Loucy (cell line): ENCODE measurements around the gene RAB27A.
A peak's percentile ranks its signal among the peaks of the same experiment; 100 is the strongest.

Experiments
- H2AFZ ChIP-seq: fragments of 200-600 bp; sonication (generic); 2 replicates; pipeline ENCODE4 v1.6.0; 2016; ENCODE audit warnings: antibody characterized with exemption, mild to moderate bottlenecking, low read length, moderate library complexity
- H3F3A ChIP-seq: fragments of 200-600 bp; 2 replicates; pipeline ENCODE4 v1.6.0; 2016; ENCODE audit warnings: antibody characterized with exemption, low read depth, mild to moderate bottlenecking
- H3K27me3 ChIP-seq: fragments of 200-600 bp; sonication (generic); 2 replicates; pipeline ENCODE4 v1.6.1; 2014; ENCODE audit warnings: low read length, mild to moderate bottlenecking; ENCODE audit not compliant: insufficient read depth, poor library complexity, severe bottlenecking
- H3K36me3 ChIP-seq: fragments of 200-600 bp; sonication (generic); 2 replicates; pipeline ENCODE4 v1.6.1; 2016; ENCODE audit warnings: low read length; ENCODE audit not compliant: insufficient read depth
- H3K4me1 ChIP-seq: fragments of 200-600 bp; sonication (generic); 2 replicates; pipeline ENCODE4 v1.5.1; 2014; ENCODE audit warnings: low read length, mild to moderate bottlenecking; ENCODE audit not compliant: insufficient read depth, poor library complexity, severe bottlenecking
- H3K4me2 ChIP-seq: fragments of 200-600 bp; sonication (generic); 2 replicates; pipeline ENCODE4 v1.6.0; 2014; ENCODE audit warnings: antibody characterized with exemption, low read length, low read depth, mild to moderate bottlenecking; ENCODE audit not compliant: poor library complexity, severe bottlenecking
- H3K4me3 ChIP-seq: fragments of 200-600 bp; sonication (generic); 2 replicates; pipeline ENCODE4 v1.5.1; 2014; ENCODE audit warnings: low read length, mild to moderate bottlenecking, mixed read lengths; ENCODE audit not compliant: poor library complexity, severe bottlenecking
- H3K79me2 ChIP-seq: fragments of 200-600 bp; sonication (generic); 2 replicates; pipeline ENCODE4 v1.6.1; 2014; ENCODE audit warnings: low read length; ENCODE audit not compliant: insufficient read depth
- H3K9ac ChIP-seq: fragments of 200-600 bp; sonication (generic); 2 replicates; pipeline ENCODE4 v1.6.0; 2014; ENCODE audit warnings: mild to moderate bottlenecking, low read depth, low read length, moderate library complexity; ENCODE audit not compliant: poor library complexity, severe bottlenecking
- H3K9me2 ChIP-seq: fragments of 200-600 bp; sonication (generic); replicated peaks from 2 replicates; pipeline ENCODE4 v1.6.1; 2016; ENCODE audit warnings: low read depth, low read length, mixed read lengths
- H3K9me3 ChIP-seq: fragments of 200-600 bp; sonication (generic); 2 replicates; pipeline ENCODE4 v1.6.1; 2014; ENCODE audit warnings: mild to moderate bottlenecking, antibody characterized with exemption, low read length, low read depth; ENCODE audit not compliant: insufficient read depth
- H4K20me1 ChIP-seq: fragments of 200-600 bp; sonication (generic); 2 replicates; pipeline ENCODE4 v1.6.0; 2014; ENCODE audit warnings: antibody characterized with exemption, low read length, mild to moderate bottlenecking; ENCODE audit not compliant: insufficient read depth, poor library complexity, severe bottlenecking
- EZH2phosphoT487 ChIP-seq: fragments of 200-600 bp; IDR thresholded peaks from 2 replicates; pipeline ENCODE4 v1.6.1; 2018; ENCODE audit warnings: antibody characterized with exemption, mild to moderate bottlenecking, moderate library complexity, borderline replicate concordance
- TF ChIP-seq, protein P1 (sequence below): fragments of 200-600 bp; sonication (generic); conservative IDR thresholded peaks from 2 replicates; pipeline ENCODE4 v1.5.1; 2014; ENCODE audit warnings: mild to moderate bottlenecking, antibody characterized with exemption, low read length

RAB27A gene

DNA sequence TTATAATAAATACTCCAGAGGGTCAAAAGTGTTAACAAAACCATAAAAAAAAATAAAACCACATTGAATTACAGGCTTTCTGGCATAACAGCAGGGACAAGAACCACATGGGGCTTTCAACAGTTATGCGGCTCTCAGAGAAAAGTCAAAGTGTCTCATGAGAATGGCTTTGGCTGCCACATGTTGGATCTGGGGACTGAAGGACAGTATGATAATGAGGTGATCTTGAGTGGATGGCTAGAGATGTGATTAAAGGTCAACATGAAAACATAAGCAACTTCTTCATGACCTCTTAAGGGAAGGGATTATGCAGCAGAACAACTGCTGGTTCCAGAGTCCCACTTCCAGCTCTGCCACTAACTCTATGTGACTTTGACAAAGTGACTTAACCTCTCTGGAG lies 5.2 kb downstream of the RAB27A start:
- Histone ChIP-seq H3K36me3 (no peaks in the 10 kb centered on the region), H3F3A (peaks cover 7% of the 10 kb centered on the region), H3K9ac (peak overlapping the region; percentile 69), H2AFZ (no peak overlapping the region), H3K9me2 (no peaks in the 10 kb centered on the region), H3K9me3 (no peaks in the 10 kb centered on the region), H3K4me2 (peak overlapping the region; percentile 85), H4K20me1 (peaks cover 36% of the 10 kb centered on the region), H3K79me2 (peaks cover 88% of the 10 kb centered on the region), H3K4me3 (peak overlapping the region; percentile 71), H3K4me1 (peaks cover 71% of the 10 kb centered on the region), H3K27me3 (no peaks in the 10 kb centered on the region)
- TF ChIP-seq, protein P1, sequence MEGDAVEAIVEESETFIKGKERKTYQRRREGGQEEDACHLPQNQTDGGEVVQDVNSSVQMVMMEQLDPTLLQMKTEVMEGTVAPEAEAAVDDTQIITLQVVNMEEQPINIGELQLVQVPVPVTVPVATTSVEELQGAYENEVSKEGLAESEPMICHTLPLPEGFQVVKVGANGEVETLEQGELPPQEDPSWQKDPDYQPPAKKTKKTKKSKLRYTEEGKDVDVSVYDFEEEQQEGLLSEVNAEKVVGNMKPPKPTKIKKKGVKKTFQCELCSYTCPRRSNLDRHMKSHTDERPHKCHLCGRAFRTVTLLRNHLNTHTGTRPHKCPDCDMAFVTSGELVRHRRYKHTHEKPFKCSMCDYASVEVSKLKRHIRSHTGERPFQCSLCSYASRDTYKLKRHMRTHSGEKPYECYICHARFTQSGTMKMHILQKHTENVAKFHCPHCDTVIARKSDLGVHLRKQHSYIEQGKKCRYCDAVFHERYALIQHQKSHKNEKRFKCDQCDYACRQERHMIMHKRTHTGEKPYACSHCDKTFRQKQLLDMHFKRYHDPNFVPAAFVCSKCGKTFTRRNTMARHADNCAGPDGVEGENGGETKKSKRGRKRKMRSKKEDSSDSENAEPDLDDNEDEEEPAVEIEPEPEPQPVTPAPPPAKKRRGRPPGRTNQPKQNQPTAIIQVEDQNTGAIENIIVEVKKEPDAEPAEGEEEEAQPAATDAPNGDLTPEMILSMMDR, result no peak
- TF ChIP-seq EZH2phosphoT487, result no peak

- Histone ChIP-seq H3K9me3 (no peaks in the 10 kb centered on the region), H3K4me3 (peak overlapping the region; percentile 71), H3K4me2 (peak overlapping the region; percentile 85), H3K9me2 (no peaks in the 10 kb centered on the region), H4K20me1 (peaks cover 31% of the 10 kb centered on the region), H3K9ac (peak overlapping the region; percentile 69), H2AFZ (no peak overlapping the region), H3K36me3 (no peaks in the 10 kb centered on the region), H3K79me2 (peaks cover 88% of the 10 kb centered on the region), H3K4me1 (peaks cover 80% of the 10 kb centered on the region), H3F3A (peaks cover 10% of the 10 kb centered on the region), H3K27me3 (no peaks in the 10 kb centered on the region)
- TF ChIP-seq EZH2phosphoT487, result no peak
- TF ChIP-seq, protein P1, result no peak
Observed at GRCh38 chr15:55283379-55284147, 6.0 kb downstream of the RAB27A start.

DNA sequence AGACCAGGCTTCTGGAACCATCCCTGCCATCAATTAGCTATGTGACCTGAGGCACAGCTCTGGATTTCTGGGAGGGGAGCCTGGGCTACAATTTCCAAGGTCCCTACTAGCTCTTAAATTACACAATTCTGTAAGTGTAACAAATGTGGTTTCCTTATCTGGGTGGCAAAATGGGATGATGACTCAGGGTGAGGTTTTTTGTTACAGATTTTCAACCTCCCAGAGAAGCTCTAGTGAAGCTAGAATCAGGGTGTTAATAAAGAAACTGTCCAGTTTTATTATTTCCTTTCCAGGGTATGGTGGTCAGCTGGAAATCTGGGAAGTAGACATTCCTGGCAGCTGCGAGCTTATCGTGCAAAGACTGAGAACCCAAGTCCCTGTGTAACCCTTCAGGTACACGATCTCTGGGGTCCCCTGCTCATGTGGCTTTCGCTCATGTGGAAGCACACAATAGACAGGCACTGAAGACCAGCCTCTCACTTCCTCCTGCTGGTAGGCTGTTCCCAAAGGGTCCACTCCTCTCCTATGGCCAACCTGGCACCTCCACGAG lies 7.3 kb downstream of the RAB27A start:
- Histone ChIP-seq H4K20me1 (peaks cover 19% of the 10 kb centered on the region), H3F3A (peaks cover 14% of the 10 kb centered on the region), H3K4me3 (peak overlapping the region; percentile 71), H3K36me3 (no peaks in the 10 kb centered on the region), H3K9ac (peak overlapping the region; percentile 69), H3K9me3 (no peaks in the 10 kb centered on the region), H3K4me1 (peaks cover 83% of the 10 kb centered on the region), H3K27me3 (no peaks in the 10 kb centered on the region), H3K4me2 (peak overlapping the region; percentile 85), H3K9me2 (no peaks in the 10 kb centered on the region), H2AFZ (no peak overlapping the region), H3K79me2 (peaks cover 87% of the 10 kb centered on the region)
- TF ChIP-seq, protein P1, result no peak
- TF ChIP-seq EZH2phosphoT487, result no peak
